T-cell (primary cell): ENCODE data around the gene STAT4. TPM values are rescaled to one million over a fixed set of nuclear protein-coding genes. Genes with fewer than 3 reads are reported as not detected.

ENCODE experiments used
- ATAC-seq, 4 experiments: fragments of 200-7000 bp in 3 of 4; fragments of 150-1000 bp in 1 of 4; cut with Tn5 transposase; replicated peaks in 1 of 4; 1 replicate in 3 of 4; 2 replicates in 1 of 4; pipeline ENCODE4 v1.10.0; 2021; ENCODE audit warnings: moderate library complexity in 3 of 4, mild to moderate bottlenecking in 2 of 4, moderate number of reproducible peaks in 1 of 4
- CTCF ChIA-PET, 2 donors: fragments of 300-600 bp; sonication (Branson Sonifier 250); formaldehyde crosslinking; loops; one replicate each; lab custom pipeline; 2022; ENCODE audit warnings: antibody characterized with exemption in 2 of 2; lab: Charles Lee
- POLR2A ChIA-PET, 2 donors: fragments of 300-600 bp; sonication (Branson Sonifier 250); formaldehyde crosslinking; loops; one replicate each; lab custom pipeline; 2022; ENCODE audit warnings: antibody characterized with exemption in 2 of 2; lab: Charles Lee
- DNase-seq, 35 experiments: peaks; one replicate each; pipeline versions ENCODE4 v3.0.0 to v3.0.0-alpha.2; 2013 to 2023
- H3K27ac ChIP-seq: one replicate; pipeline ENCODE4 v1.5.1; 2013; ENCODE audit warnings: low read length
- H3K27me3 ChIP-seq, 2 experiments: replicated peaks in 1 of 2; 1 replicate in 1 of 2; 2 replicates in 1 of 2; pipeline versions ENCODE4 v1.6.1 to v1.7.0; 2013; ENCODE audit warnings: low read length in 1 of 2, mixed read lengths in 1 of 2; ENCODE audit not compliant: control insufficient read depth in 2 of 2, insufficient read depth in 2 of 2; ENCODE audit errors: extremely low read depth in 1 of 2
- H3K36me3 ChIP-seq, 2 donors: 1 replicate in 1 of 2; 2 replicates in 1 of 2; pipeline versions ENCODE4 v1.6.1 to v1.7.0; 2013; ENCODE audit warnings: low read length in 1 of 2; ENCODE audit not compliant: control insufficient read depth in 2 of 2, insufficient read depth in 1 of 2; ENCODE audit errors: extremely low read depth in 1 of 2
- H3K4me1 ChIP-seq, 2 experiments: 1 replicate in 1 of 2; 2 replicates in 1 of 2; pipeline versions ENCODE4 v1.6.1 to v1.7.0; 2013; ENCODE audit warnings: low read length in 2 of 2, mixed read lengths in 1 of 2; ENCODE audit not compliant: insufficient read depth in 2 of 2, control insufficient read depth in 1 of 2; ENCODE audit errors: extremely low read depth in 1 of 2
- H3K4me3 ChIP-seq, 2 donors: 1 replicate in 1 of 2; 2 replicates in 1 of 2; pipeline versions ENCODE4 v1.5.1 to v1.7.0; 2013; ENCODE audit warnings: mild to moderate bottlenecking in 2 of 2, low read length in 1 of 2, moderate library complexity in 1 of 2; ENCODE audit not compliant: control insufficient read depth in 1 of 2; ENCODE audit errors: extremely low read depth in 1 of 2
- H3K9me3 ChIP-seq: 2 replicates; pipeline ENCODE4 v1.7.0; 2013
- H3K27ac Mint-ChIP-seq, 2 donors: one replicate each; pipeline ENCODE4 v1.8.0; 2020 to 2021; ENCODE audit warnings: mild to moderate bottlenecking in 2 of 2, mixed read lengths in 2 of 2
- H3K27me3 Mint-ChIP-seq, 2 donors: one replicate each; pipeline ENCODE4 v1.8.0; 2021 to 2022; ENCODE audit warnings: mixed read lengths in 2 of 2
- H3K36me3 Mint-ChIP-seq: one replicate; pipeline ENCODE4 v1.8.0; 2021; ENCODE audit warnings: mixed read lengths
- H3K4me1 Mint-ChIP-seq, 3 donors: one replicate each; pipeline ENCODE4 v1.8.0; 2020 to 2022; ENCODE audit warnings: mixed read lengths in 3 of 3, mild to moderate bottlenecking in 1 of 3
- H3K4me3 Mint-ChIP-seq, 3 donors: one replicate each; pipeline ENCODE4 v1.8.0; 2020 to 2022; ENCODE audit warnings: mild to moderate bottlenecking in 3 of 3, mixed read lengths in 3 of 3, moderate library complexity in 3 of 3
- H3K9me3 Mint-ChIP-seq, 3 donors: one replicate each; pipeline ENCODE4 v1.8.0; 2020 to 2022; ENCODE audit warnings: mixed read lengths in 3 of 3
- WGBS: methylation state at CpG from one replicate; pipeline ENCODE4 v1.1.5; 2013; ENCODE audit warnings: missing lambda C conversion rate; ENCODE audit not compliant: insufficient coverage; 5-methylcytosine and 5-hydroxymethylcytosine counted together
- total RNA-seq, 35 experiments: library from RNA in 6 of 35; stranded (reverse) in 6 of 35; fragments of 120-200 nt in 1 of 35; gene quantifications; one replicate each; pipeline versions ENCODE4 v1.2.1 to v1.2.4 and lab custom pipeline; 2013 to 2026

Gene STAT4
- total RNA-seq, 5 donors from 2014 or later (not counting 1 experiment from before 2014, with no cell fraction given): 79.5 to 141 (median 91.7) TPM

GRCh38 chr2:190981333-190981732 lies 169.5 kb downstream of the STAT4 start:
- peaks cover 14 to 99% of the 10 kb centered on the region in 2 donors for H3K36me3 ChIP-seq
- DNase-seq: no peak
- H3K9me3 ChIP-seq: no peaks in the 10 kb centered on the region
- no peak overlapping the region for H3K4me3 ChIP-seq
- Mint-ChIP-seq H3K4me1 (peaks cover 62 to 83% (median 68%) of the 10 kb centered on the region in 3 donors), H3K27me3 (no peaks in the 10 kb centered on the region), H3K4me3 (peak overlapping the region in 1 of 3 donors; percentile 23), H3K9me3 (no peaks in the 10 kb centered on the region), H3K27ac (peak overlapping the region; percentile 79 to 94), H3K36me3 (peaks cover 90% of the 10 kb centered on the region)
- no peaks in the 10 kb centered on the region for H3K27me3 ChIP-seq
- 81% methylated on average over 3 of the region's 6 CpGs for WGBS
- peak overlapping the region; percentile 15 for H3K27ac ChIP-seq
- ChIA-PET POLR2A (no interaction called here), CTCF (no interaction called here)
- ATAC-seq: no peak
- peaks cover 3 to 18% of the 10 kb centered on the region in 2 experiments for H3K4me1 ChIP-seq

- H3K4me1 ChIP-seq: peaks cover 3 to 13% of the 10 kb centered on the region in 2 experiments
- WGBS: 95% methylated on average over 4 of the region's 10 CpGs
- no peak for DNase-seq
- H3K9me3 ChIP-seq: no peaks in the 10 kb centered on the region
- H3K4me3 Mint-ChIP-seq: peak overlapping the region in 1 of 3 donors; percentile 30
- POLR2A ChIA-PET: no interaction called here
- no peaks in the 10 kb centered on the region for H3K9me3 Mint-ChIP-seq
- H3K36me3 ChIP-seq: peaks cover 8 to 99% of the 10 kb centered on the region in 2 donors
- peaks cover 89% of the 10 kb centered on the region for H3K36me3 Mint-ChIP-seq
- CTCF ChIA-PET: no interaction called here
- H3K27ac Mint-ChIP-seq: peak overlapping the region; percentile 79 to 94
- no peak overlapping the region for H3K4me3 ChIP-seq
- no peaks in the 10 kb centered on the region for H3K27me3 Mint-ChIP-seq
- ATAC-seq: no peak
- no peaks in the 10 kb centered on the region for H3K27me3 ChIP-seq
- peaks cover 58 to 81% (median 67%) of the 10 kb centered on the region in 3 donors for H3K4me1 Mint-ChIP-seq
- H3K27ac ChIP-seq: peak overlapping the region; percentile 8
Measured at GRCh38 chr2:190980630-190981209, 170.1 kb downstream of the STAT4 start.

- peaks cover 6 to 99% of the 10 kb centered on the region in 2 donors for H3K36me3 ChIP-seq
- Mint-ChIP-seq H3K27me3 (no peaks in the 10 kb centered on the region), H3K4me1 (peaks cover 53 to 75% (median 61%) of the 10 kb centered on the region in 3 donors), H3K9me3 (no peaks in the 10 kb centered on the region), H3K27ac (peak overlapping the region; percentile 79 to 94), H3K36me3 (peaks cover 90% of the 10 kb centered on the region), H3K4me3 (peak overlapping the region in 1 of 3 donors; percentile 30)
- no peaks in the 10 kb centered on the region for H3K9me3 ChIP-seq
- ChIA-PET POLR2A (interaction anchor here (0.6 to 0.9 kb wide), 5 partner anchors 19 to 226 kb away, joined by 3 to 6 read pairs (median 3); no protein-coding TSS in a partner anchor), CTCF (interaction anchor here in 1 of 2 donors (0.6 kb wide), 1 partner anchor 353 kb away, joined by 6 read pairs; no protein-coding TSS in a partner anchor)
- H3K27me3 ChIP-seq: no peaks in the 10 kb centered on the region
- peaks cover 3 to 13% of the 10 kb centered on the region in 2 experiments for H3K4me1 ChIP-seq
- peak overlapping the region; percentile 8 for H3K27ac ChIP-seq
- 77% methylated on average over 11 of the region's 14 CpGs for WGBS
- DNase-seq (no peak), ATAC-seq (peak in 3 of 4 experiments; percentile 22 to 36 (median 34))
- no peak overlapping the region for H3K4me3 ChIP-seq
Measured at GRCh38 chr2:190979906-190980629, 170.7 kb downstream of the STAT4 start.

Other genes starting within 250 kb of the STAT4 start
- 100 to 1,000 TPM in 3 of 5 donors, 10 to 100 TPM in 2; 77.6 to 229 (median 152) TPM for gene STAT1, start 136.8 kb downstream of the STAT4 start, total RNA-seq
- gene MYO1B, start 94.4 kb upstream of the STAT4 start, total RNA-seq: 1 to 10 TPM in 1 of 5 donors, under 1 TPM in 4; 0.39 to 1.3 (median 0.73) TPM